ENCODE data around the gene SYCP1.
"Not testable (repeated sequence)": the region's sequence is repeated elsewhere in the genome, so short reads cannot be mapped to it uniquely, and the experiment has no call there.

SYCP1 gene, protein sequence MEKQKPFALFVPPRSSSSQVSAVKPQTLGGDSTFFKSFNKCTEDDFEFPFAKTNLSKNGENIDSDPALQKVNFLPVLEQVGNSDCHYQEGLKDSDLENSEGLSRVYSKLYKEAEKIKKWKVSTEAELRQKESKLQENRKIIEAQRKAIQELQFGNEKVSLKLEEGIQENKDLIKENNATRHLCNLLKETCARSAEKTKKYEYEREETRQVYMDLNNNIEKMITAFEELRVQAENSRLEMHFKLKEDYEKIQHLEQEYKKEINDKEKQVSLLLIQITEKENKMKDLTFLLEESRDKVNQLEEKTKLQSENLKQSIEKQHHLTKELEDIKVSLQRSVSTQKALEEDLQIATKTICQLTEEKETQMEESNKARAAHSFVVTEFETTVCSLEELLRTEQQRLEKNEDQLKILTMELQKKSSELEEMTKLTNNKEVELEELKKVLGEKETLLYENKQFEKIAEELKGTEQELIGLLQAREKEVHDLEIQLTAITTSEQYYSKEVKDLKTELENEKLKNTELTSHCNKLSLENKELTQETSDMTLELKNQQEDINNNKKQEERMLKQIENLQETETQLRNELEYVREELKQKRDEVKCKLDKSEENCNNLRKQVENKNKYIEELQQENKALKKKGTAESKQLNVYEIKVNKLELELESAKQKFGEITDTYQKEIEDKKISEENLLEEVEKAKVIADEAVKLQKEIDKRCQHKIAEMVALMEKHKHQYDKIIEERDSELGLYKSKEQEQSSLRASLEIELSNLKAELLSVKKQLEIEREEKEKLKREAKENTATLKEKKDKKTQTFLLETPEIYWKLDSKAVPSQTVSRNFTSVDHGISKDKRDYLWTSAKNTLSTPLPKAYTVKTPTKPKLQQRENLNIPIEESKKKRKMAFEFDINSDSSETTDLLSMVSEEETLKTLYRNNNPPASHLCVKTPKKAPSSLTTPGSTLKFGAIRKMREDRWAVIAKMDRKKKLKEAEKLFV

DNA sequence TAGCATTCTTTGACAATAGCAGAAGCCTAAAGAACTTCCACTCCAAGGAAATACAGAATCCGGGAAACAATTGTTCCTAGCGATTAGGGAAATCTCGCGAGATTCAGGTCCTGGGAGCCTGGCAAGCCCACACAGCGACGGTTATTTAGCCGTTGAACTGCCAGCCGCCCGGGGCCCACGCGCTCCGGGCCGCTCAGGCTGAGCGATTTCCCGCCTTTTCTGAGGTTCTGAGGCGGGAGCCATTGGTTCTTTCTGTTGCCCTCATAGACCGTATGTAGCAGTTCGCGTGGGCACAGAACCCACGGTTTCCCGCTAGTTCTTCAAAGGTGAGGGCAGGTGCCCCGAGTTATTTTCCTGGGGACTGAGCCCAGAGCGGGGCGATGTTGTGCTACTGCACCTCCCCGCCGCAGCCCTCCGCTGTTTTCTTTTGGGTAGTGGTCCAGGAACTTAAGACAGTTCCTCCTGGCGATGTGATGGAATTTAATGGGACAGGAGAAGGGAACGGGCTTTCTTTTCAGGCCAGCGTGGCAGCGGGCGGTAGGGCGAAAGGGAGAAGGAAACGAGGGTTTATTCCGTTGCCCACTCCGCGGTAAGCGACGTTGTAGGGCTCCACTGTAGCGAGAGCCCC, at the start of gene SYCP1:
SYCP1 (plus strand) TSS at position 171 of the 628 bp plus-strand sequence. CDS start 602 bp downstream, outside the sequence.
- no peak for DNase-seq

DNA sequence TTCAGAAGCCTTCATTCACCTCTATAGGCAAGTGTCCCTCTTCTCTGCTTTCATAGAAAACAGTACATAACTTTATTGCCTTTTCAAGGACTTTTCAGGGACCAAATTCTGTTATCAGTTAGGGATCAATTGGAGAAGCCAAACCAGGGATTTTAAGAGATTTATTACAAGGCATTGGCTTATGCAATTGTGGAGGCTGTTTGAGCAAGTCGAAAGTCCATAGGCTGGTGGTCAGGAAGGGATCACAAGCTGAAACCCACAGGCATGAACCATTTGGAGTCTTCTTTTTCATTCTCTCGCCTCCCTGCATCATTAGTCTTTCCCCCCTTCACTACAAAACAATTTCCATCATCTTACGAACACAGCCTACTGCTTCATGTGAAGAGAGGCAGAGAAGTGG, 34.8 kb upstream of the SYCP1 start:
- DNase-seq = no peak

- no peak for DNase-seq
These were observed 34.3 kb upstream of the SYCP1 start for GRCh38 chr1:114820392-114820791.

DNA sequence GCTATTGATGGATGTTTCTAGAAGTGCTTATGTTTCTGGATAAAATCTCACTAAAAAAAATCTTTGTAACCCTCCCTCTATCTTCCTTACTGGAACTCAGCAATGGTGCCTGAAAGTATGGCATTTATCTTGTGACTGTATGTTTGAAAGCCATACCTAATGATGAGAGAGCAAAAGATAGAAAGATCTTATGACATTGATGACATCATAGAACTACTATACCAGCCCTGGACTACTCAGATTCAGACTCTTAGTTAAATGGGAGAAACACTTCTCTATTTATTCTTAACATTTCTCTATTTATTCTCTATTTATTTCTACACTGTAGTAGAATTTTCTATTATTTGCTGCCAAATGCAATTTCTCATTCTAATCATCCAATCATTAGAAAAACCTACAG, 32.7 kb upstream of the SYCP1 start:
- no peak for DNase-seq

DNA sequence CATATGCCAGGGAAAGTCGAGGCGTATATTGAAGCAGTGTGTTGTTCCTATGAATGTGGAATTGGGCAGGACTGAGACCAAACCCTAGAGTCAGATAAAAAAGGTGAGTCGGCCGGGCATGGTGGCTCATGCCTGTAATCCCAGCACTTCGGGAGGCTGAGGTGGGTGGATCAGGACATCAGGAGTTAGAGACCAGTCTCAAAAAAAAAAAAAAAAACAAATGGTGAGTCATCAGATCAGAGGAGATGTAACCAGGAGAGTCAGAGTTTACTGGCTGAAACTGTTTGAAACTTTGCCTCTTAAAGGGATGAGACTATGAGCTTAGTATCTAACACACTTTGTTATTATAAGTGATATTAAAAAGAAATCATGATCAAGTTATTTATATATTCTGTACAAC, 26.4 kb upstream of the SYCP1 start:
- DNase-seq = no peak

GRCh38 chr1:114830075-114830474, 24.6 kb upstream of the SYCP1 start:
- DNase-seq = not testable (repeated sequence)

GRCh38 chr1:114831276-114831994, 23.2 kb upstream of the SYCP1 start:
- DNase-seq = no peak

DNA sequence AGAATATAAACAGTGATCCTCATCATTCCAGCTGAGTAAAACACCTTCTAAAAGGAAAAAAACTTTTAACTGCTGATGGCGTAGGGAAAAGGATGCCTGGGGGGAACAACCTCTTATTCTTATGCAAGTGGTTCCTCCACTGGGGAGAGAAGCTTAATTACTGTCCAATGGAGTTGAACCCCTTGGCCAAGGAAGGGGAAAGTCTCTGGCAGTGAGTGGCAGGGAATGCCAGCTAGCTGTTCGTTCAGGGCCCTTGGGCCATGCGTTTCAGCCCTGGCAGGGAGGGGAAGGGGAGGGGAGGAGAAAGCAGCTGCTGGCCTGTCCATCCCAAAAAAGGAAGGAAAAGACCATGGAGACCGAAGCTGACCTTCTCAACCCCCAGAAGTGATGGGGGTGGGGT, 22.6 kb upstream of the SYCP1 start:
- no peak for DNase-seq

DNA sequence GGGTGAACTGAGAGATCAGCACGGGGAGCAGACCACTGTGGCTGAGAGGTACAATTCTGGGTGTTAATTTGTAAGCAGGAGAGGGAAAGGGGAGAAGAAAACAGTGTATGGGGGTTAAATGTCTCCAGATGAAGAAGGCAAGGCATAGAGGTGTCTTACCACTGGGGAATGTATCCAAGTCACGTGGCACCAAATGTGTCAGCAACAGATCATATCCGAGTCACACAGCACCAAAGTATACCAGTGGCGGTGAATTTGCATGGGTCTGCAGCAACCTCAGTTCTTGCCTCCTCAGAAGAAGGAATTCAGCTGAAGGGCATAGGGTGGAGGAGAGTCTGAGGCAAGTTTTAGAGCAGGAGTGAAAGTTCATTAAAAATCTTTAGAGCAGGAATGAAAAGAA, 21.2 kb upstream of the SYCP1 start:
- DNase-seq = no peak

GRCh38 chr1:114844270-114844669, 10.4 kb upstream of the SYCP1 start:
- no peak for DNase-seq

DNA sequence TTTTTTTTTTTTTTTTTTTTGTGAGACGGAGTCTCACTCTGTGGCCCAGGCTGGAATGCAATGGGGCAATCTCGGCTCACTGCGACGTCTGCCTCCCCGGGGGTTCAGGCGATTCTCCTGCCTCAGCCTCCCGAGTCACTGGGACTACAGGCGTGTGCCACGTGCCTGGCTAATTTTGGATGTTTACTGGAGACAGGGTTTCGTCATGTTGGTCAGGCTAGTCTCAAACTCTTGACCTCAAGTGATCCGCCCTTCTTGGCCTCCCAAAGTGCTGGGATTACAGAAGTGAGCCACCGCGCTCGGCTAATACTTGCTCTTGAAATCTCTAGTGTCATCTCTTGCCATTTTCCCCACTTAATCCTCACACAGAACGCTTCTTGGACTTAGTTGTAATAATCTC, 1.1 kb upstream of the SYCP1 start:
- no peak for DNase-seq

GRCh38 chr1:114861384-114861783, 6.7 kb downstream of the SYCP1 start:
- no peak for DNase-seq

DNA sequence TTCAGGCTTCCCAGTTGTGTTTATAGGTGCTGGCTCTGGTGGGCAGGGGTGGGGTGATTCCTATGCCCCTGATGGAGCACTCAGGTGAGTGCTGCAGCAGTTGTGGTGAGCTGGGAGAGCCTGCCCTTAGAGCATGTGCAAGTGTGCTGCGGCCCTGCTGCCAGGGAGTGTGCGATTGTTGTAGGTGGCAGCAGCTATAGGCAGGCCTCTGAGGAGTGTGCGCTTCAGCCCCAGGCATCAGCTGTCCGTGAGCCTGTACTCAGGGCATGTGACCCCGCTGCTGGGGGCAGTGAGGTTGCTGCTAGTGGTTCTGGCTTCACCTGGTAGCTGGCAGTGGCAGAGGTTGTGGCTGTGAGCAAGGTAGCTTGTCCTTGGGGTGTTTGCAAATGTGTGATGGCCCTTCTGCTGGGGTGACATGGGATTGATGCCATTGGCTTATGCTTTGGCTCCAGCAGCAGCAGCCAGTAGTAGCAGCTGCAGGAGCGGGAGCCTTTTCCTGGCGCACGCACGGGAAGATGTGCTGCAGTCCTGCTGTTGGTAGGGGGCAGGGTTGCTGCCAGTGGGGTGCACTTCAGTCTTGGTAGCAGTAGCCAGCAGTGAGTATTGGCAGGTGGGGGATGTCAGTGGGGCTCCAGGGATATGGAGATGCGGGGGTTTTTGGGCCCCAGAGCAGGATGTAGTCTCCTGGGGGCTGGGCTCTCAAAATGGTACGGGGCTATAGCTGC, 37.7 kb downstream of the SYCP1 start:
- no peak for DNase-seq

- no peak for DNase-seq
These were observed 42.1 kb downstream of the SYCP1 start for GRCh38 chr1:114896795-114897194.

- no peak for DNase-seq
These were observed 47.2 kb downstream of the SYCP1 start for GRCh38 chr1:114901814-114902213.

- no peak for DNase-seq
These were observed 47.7 kb downstream of the SYCP1 start for GRCh38 chr1:114902343-114902742.

GRCh38 chr1:114903480-114903879, 48.8 kb downstream of the SYCP1 start:
- DNase-seq = no peak

DNA sequence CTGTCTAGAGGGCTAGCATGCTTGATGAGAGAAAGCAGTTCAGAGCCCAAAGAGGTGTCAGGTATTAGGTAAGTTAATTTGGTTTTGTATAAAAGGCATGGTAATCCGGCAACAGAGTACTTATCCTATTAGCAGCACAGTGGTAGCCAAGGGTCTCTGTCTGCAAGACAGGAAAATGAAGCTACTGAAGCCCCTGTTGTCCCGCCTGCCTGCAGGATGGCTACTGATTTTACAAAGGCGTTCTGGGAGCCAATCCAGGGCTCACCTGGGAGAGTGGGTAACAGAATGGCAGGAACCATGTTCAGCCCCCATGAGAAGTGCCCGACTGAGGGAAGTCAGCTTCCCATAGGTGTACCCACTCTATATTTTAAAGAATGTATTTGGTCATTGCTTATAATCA, 61.1 kb downstream of the SYCP1 start:
- DNase-seq = not testable (repeated sequence)

- DNase-seq = no peak
These were observed 71.9 kb downstream of the SYCP1 start for GRCh38 chr1:114926607-114927006.

DNA sequence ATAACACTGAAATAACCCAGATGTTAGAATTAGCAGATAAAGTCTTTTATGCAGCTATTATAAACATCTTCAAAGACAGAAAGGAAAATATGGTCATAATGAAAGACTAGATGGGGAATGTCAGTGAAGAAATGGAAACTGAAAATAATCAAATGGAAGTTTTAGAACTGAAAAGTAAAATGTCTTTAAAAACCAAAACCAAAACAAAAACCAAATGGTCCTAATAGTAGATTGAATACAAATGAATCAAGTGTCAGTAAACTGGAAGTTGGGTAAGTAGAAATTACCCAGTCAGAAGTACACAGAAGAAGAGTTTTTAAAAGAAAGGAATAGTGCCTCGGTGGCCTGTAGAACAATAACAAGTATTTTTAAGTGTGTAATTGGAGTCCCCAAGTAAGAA, 72.7 kb downstream of the SYCP1 start:
- no peak for DNase-seq

- DNase-seq = no peak
These were observed 101.9 kb downstream of the SYCP1 start for GRCh38 chr1:114956570-114956969.

GRCh38 chr1:114959423-114959822, 104.8 kb downstream of the SYCP1 start:
- no peak for DNase-seq
